ENCODE results near the gene SDE2.
"Not testable (repeated sequence)": the region's sequence is repeated elsewhere in the genome, so short reads cannot be mapped to it uniquely, and the experiment has no call there.

The SDE2 gene

DNA sequence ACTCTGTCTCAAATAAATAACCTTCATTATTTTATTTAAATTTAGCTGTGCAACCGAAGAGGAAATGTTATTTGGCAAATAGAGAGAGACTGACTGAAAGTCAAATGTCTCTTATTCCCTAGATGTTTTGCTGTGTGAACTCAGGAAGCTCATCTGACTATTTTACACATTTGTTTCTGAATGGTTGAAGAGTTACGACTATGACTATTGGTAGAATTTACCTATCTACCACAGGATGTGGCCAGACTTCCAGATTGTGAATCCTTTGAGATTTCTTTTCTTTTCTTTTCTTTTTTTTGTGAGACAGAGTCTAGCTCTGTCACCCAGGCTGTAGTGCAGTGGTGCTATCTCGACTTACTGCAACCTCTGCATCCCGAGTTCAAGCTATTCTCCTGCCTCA is 5.3 kb upstream of the SDE2 start:
- DNase-seq, result no peak

DNA sequence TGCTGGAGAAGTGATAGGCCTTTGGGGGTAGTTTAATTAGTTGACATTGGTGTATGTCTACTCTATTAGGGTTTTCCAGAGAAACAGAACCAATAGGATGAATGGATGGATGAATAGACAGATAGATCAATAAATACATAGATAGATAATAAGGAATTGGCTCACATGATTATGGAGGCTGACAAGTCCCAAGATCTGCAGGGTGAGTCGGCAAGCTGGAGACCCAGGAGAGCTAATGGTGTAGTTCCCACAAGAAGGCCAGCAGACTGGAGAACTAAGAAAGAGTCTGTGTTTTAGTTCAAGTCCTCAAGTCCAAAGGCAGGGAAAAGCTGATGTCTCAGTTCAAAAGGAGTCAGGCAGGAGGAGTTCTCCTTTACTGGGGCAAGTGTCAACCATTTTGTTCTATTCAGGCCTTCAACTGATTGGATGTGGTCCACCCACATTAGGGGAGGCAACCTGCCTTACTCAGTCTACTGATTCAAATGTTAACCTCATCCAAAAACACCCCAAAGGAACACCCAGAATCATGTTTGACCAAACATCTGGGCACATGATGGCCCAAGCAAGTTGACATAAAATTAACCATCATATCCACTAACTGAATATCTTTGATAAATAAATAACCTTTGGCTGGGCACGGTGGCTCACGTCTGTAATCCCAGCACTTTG is 4.5 kb upstream of the SDE2 start:
- DNase-seq, result no peak

DNA sequence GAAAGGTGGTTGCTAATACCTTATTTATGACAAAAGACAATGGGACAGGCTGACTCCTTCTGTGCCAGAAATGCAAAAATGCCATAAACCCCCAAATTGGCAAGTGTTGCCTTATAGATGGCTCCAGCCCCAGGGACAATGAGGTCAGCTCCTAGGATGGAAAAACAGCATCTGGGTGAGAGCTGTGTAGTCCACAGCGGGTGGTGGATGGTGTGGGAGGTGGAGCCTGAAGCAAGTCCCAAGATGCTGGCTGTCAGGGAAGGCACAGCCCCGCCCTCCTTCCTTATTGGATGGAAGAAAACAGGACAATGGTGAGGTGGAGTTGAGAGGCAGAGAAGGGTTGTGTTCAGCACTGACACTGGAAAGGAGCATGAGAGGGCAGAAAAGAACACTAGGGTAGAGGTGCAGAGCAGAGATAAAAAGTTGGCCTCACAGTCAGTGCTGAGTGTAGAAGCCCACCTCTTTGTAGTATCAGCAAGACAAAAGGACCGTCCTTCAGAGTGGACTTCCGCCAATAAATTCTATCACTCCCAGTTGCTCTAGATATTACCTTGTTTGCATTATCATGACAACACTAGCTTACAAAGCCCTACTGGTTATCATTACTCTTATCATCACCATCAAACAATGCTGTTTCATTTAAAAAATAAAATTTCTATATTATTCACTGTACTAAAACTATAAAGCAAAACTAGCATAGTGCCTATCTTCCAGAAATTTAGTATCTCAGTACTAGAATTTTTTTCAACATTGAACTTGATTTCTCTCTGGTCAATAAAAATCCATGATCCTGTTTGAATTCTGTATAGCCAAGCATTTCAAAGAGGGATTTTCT is 3.7 kb upstream of the SDE2 start:
- DNase-seq, result no peak

DNA sequence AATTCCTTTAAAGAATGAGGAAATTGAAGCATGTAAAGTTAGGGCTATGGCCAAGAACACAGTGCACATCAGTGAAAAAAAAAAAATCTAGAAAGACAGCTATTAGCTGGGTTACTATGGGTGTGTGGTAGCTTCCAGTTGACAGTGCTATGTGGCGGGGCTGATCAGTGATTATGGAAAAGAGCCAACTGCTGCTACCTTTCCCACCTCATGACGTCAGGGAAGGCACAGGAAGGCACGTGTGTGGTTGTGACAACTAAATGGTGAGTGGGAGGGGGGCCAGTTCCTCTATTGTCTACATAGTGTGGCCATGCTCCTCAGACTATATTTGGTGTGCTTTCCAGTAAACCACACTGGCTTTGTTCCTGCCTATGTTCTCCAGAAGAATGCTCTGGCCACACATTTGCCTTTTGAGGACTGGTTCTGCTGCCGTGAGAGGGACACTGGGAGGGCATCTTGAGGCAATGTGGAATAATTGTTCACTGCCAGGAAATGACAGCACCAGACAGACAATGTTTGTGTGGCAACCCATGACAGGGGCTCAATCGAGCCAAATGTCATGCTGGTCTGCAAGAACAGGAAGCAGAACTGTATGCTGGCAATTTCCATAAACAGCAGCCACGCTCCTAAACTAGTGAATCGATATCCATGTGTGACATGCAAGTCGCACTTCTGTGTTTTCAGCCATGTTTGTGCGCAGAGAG is 3.0 kb upstream of the SDE2 start:
- peak; percentile 32 for DNase-seq

DNA sequence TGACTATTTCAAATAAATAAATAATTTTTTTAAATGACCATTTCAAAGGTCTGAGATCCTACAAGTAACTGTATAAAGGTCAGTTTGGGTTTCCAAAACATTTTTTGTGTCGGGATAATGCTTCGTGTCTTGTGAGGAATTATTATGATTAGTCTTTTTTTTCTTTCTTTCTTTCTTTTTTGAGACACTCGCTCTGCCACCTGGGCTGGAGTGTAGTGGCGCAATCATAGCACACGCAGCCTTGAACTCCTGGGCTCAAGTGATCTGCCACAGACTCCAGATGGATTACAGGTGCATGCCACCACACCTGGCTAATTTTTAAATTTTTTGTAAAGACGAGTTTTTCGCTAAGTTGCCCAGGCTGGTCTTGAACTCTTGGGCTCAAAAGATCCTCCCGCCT is 1.9 kb upstream of the SDE2 start:
- DNase-seq, result no peak

DNA sequence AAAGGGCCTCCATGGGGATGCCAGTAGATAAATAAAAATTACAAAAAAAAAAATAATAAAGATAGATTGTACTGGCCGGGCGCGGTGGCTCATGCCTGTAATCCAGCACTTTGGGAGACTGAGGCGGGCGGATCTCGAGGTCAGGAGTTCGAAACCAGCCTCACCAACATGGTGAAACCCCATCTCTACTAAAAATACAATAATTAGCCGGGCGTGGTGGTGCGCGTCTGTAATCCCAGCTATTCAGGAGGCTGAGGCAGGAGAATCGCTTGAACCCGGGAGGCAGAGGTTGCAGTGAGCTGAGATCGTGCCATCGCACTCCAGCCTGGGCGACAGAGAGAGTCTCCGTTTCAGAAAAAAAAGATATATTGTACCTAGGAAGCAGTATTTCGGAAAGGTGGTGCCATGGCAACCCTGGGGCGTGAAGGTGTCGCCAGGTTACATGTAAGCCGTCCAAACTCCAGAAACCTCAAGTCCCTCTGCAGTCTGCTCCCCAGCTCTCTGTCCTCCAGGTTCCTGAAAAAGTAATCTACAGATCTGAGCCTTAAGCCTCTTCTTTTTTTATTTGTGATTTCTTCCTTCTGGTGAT is 1.4 kb upstream of the SDE2 start:
- not testable (repeated sequence) for DNase-seq

DNA sequence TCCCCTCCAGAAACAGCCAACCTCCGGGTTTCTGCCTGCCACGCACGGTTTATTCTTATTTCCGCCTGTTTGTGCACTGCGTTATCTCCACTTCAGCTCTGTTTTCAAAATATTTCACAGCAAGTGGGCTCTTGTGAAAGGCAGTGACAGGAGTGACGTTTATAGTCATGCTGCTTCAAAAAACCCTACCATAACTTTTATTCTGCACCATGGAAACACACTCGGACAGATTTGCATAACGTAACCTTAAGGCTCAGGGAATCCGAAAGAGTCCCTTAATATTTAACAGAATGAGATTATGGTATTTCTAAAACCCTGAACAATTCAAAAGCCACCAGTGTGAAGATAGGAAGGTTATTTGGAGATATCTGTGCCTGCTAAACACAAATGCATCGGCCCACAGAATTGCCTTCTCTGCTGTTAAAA is 782 bp upstream of the SDE2 start:
- no peak for DNase-seq

DNA sequence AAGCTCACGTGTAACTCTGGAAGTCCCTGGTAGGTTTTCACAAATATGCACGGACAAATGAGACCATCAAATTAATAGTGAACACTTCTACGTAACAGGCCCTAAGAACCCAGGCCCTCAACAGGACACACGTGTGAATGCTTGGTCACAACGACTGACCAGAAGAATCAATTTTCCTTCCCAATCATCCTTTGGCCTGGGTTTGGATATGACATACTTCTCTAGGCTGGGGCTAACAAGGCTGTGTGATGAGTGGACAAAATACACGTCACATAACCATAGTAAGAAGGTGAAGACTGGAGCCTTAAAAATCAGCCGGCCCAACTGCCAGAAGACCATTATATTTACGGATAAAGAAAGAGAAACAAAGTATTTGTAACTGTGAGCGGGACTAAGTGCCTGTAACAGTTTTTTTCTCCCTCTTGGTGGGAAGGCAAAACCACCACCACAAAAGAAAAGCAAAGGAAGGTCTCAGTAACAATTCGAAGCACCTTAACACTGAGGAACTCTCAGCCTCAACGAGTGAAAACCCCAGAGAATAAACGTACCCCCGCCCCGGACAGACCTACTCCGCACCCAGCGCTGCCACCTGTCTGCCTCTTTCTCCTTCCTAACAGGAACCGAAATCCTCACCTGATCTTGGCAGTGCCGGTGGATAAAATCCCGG is 450 bp downstream of the SDE2 start:
- DNase-seq, result no peak

DNA sequence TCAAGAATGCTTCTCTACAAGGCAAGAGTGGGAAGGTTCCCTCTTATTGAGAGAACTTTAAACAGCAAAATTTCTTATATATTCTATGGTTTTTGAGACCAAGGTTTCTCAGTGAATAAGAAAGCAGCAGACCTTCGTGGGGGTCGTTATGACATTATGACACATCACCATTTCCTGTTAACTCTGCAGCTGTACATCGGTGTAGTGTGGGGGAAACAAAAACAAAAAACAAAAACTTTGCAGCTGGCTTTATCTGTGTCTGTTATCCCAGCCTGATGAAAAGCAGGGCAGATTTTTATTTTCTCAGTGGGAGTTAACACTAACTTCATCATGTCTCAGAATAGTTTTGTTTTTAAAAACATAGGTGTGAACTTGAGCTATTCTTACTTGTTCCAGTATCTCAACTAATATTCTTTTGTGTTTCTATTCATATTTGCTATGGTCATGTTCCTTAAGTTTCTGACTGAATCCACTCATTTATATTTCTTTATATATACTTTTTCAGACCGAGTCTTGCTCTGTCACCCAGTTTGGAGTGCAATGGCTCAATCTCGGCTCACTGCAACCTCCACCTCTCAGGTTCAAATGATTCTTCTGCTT is 2.1 kb downstream of the SDE2 start:
- DNase-seq, result no peak

DNA sequence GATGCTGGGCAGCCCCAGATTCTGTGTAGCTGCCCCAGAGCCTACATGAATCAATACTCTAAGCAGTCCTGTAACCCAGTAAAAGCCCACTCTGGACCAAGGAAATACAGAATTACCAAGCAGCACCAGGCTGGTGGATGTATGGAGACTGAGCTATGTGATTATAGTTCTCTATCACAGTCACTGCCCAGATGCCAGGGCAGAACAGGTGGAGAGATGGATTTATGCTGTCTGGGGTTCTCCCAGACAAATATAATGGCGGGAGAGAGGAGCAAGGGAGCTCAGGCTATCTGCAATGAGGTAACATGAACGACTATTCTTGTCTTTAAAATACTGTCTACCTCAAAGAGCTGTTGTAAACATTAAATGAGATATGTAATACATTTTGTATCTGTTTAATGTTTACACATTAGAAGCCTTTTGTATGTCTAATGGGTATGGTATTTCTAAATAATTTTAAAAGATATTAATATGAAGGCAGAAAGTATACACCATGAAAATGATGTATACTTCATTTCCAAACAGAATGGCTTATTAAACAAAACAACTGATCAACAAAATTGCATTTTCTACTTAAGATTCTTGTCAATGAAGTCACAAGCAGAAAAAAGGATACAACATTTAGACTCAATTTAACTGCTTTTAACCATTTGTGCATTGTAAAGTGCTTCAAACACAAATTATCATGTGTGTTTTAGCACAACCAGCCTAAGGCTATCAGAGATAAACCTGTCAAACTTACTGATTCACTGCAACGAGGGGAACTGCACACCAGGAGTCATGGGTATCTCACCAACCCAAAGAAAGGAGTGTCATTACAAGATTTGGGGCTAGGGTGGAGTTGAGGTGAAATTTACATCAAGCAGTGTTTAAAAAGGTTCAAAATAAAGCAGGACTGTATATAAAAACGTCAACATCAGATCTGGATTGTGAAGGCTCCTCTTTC is 3.0 kb downstream of the SDE2 start:
- no peak for DNase-seq

DNA sequence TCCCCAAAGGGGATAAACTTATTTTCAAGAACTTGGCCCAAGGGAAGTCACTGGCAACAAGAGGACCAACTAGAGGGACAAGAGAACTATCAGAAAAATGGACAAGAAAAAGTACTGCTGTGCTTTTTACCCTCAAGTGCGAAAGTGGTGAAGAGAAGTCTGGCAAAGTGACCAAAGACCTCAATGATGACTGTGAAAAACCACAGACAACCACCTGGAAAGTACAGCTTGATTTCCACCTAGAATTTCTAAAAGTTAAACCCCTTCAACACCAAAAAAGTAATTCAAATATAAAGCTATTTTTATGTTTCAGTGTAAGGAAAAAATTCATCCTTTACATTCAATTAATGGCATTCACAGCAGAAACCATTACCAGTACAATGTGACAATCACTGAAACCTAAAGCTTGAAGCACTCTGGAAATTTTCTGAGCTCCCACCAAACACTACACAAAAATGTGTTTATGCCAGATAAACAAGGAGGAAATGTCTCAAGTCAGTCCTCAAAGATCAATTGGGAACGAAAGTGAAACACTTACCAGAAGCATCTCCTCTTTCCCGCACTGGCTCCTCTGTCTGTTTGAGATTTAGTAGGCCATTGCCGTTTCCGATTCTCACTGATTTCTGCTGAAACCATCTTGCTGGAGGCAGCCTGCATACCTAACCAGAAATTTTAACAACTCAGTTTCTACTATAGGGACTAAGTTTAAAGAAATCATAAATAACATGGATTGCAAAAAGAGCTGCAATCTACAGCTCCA is 8.3 kb downstream of the SDE2 start:
- no peak for DNase-seq

DNA sequence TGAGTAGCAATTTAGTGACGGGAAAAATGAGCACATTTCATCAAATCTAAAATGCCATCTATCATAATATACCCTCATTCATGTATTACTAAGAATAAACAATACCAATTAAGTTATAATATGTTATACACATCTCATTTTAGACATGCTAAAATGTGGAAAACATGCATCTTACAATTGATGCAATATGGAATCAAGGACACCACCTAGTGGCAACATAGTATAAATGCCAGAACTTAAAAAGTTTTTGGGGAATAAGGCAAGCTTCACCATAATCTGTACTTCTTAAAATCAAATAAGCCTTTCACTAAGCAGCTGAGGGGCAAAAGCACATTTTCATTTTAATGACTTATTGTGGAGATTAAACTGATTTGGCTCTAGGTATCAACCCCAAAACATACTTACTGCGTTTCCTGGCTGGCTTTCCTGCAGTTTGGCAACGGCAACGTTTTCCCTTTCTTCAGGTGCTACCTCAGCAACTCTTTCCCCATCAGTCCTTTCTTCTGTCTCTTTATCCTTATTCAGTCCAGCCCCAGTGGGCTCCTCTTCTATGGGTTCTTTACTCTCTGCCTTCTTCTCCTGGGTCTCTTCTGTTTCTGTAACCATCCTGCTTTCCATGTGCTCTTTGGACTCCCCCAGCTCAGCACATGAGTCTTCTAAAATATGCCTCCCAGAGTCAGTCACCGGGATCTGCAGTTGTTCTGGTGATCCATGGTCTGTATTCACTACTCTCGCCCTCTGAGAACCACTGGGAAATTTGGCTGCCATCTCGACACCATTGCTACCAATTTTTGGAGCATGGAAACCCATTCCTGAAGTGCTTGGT is 11.4 kb downstream of the SDE2 start:
- no peak for DNase-seq

DNA sequence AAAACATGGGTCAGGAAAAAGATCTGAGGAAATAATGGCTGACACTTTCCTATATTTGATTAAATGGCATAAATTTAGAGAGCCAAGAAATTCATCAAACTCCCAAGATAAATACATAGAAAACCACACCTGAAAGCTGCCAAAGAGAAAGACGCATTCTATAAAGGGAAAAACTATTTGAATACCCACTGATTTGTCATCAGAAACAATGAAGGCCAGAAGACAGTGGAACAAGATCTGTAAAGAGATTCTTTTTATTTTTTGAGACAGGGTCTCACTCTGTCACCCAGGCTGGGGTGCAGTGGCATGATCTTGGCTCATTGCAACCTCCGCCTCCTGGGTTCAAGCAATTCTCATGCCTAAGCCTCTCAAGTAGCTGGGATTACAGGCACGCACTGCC is 17.4 kb downstream of the SDE2 start:
- no peak for DNase-seq

DNA sequence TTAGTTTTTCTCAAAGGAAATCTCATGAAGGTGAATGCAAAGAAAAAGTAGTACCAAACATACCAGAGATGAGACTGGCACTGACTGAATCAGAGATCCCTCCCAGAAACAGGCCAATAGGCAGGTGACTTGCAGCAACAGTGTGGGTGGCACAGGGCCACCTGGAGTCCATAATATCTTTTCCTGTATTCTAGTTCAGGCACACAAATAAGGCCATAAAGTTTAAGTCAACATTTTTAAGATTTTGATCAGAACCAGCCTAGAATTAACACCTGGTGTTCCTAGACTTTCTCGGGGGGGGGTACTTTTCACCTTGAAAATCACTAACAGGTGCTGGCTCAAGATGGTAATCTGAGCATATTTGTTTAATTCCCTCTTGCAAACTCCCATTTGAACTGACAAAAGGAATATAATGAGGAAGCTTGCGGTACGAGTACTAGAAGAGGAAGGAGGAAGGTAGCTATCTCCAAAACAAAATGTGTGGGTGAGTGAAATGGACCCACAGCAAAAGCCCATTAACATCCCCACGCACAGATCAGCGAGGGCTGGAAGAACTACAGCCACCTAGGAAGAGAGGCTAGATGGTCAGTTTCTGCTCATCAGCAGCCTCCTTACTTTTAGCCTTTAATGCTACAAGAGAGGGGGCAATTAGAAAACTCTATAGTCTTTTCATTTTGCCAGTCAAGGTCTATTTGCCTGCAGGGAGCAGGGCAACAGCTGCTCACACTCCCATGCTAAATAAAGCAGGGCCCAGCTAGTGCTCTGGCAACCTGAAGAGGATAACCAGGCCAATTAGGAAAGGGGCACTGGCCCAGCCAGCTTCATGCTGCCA is 18.9 kb downstream of the SDE2 start:
- DNase-seq, result no peak

DNA sequence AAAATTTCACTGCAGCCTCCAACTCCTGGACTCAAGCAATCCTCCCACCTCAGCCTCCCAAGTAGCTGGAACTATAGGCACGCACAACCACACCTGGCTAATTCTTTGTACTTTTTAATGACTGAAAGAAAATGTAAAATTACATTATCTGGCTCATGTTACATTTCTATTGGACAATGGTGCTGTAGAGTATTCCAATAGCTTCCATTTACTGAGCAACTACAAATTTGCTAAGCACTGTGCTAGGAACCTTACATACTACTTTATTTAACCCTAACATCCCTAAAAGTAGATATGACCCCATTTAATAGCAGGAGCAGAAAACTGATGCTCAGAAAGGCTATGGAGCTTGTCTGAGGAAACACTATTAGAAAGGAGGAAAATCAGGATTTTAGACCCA is 19.7 kb downstream of the SDE2 start:
- DNase-seq, result no peak

DNA sequence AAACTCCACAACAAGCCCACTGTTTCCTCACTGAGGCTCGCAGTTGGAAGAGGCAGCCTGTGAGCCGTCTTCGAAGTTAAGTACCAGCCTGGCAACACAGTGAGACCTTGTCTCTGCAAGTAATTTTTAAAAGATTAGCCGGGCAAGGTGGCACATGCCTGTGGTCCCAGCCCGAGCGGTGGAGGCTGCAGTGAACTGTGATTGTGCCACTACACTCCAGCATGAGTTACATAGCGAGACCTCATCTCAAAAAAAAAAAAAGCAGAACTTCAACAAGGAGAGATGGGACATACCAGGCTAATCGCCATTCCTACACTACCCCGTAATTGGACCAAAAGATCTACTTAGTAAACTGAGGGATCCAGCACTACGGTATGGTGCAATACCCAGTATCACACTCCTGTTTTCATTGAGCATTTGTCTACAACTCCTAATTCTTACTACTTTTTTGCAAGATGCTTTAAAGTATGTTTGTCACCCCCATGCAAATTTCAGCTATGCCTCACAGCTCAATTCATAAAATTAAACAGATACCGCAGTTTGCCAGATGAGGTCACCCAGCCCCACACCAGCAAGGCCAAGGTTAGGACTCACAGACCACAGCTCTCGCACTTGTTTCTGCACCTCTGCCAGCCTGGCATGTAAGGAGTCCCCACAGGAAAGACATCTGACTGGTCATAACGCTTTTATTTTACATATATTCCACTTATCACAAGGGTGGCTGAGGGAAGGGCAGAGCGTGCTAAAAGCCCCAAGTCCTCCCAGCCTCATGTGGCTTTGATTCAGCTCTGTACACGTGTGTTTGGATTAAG is 21.0 kb downstream of the SDE2 start:
- no peak for DNase-seq

DNA sequence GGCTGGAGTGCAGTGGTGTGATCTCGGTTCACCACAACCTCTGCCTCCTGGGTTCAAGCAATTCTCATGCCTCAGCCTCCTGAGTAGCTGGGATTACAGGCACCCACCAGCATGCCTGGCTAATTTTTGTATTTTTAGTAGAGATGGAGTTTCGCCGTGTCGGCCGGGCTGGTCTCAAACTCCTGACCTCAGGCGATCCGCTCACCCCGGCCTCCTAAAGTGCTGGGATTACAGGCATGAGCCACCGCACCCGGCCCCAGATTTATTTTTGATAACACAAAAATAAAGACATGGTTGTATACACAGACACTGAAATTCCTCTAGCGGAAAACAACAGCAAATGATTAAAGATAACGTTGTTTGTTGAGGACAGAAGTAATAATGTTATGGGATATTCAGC is 24.0 kb downstream of the SDE2 start:
- not testable (repeated sequence) for DNase-seq

DNA sequence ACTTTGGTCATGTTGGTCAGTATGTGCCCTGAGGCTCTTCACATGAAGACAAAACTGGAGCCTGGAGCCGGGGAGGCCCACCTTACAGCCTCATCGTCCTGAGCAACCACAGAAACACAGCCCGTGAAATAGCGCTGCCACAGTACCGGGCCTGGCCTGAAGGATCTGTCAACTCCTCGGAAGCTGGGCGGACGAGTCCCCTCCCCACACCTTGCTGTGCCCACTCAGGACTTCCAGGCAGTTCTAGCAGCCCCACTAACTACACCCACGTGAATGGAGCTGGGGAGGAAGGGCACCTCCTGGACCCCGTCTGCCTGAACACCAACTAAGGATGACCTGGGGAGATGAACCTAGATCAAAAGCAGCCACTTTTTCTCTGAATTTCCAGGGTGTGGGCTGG is 24.7 kb downstream of the SDE2 start:
- DNase-seq, result no peak
